Pancreas (tissue), 10 donors: ENCODE results near the gene SEMA5A. TPM values are rescaled to one million over a fixed set of nuclear protein-coding genes. Genes with fewer than 3 reads are reported as not detected.
A peak's percentile ranks its signal among the peaks of the same experiment; 100 is the strongest.

ENCODE experiments used
- ATAC-seq, 4 donors: fragments of 200-7000 bp; cut with Tn5 transposase; one replicate each; pipeline versions ENCODE4 v1.8.0 to v1.9.1; 2020; ENCODE audit warnings: mild to moderate bottlenecking in 4 of 4, moderate library complexity in 4 of 4
- DNase-seq, 6 donors: peaks; one replicate each; pipeline ENCODE4 v3.0.0-alpha.2; 2020
- FAIRE-seq: peaks from 2 replicates; lab custom pipeline; 2012; peaks lifted over from hg19 to GRCh38; lab: Jason Lieb, UNC
- H3K27ac ChIP-seq, 4 donors: fragments of 200-600 bp; sonication (generic); 1 replicate in 3 of 4; 2 replicates in 1 of 4; pipeline versions ENCODE4 v1.5.0 to v1.8.0; 2020
- H3K27me3 ChIP-seq, 4 donors: fragments of 200-600 bp; one replicate each; pipeline ENCODE4 v1.8.0; 2021
- H3K36me3 ChIP-seq, 3 donors: fragments of 200-600 bp; sonication (generic) in 1 of 3; one replicate each; pipeline versions ENCODE4 v1.5.0 to v1.8.0; 2020 to 2021
- H3K4me1 ChIP-seq, 3 donors: fragments of 200-600 bp; one replicate each; pipeline ENCODE4 v1.8.0; 2021
- H3K4me3 ChIP-seq, 4 donors: fragments of 200-600 bp; sonication (generic) in 2 of 4; one replicate each; pipeline versions ENCODE4 v1.5.0 to v1.8.0; 2020 to 2021
- H3K9me3 ChIP-seq, 4 donors: fragments of 200-600 bp; one replicate each; pipeline ENCODE4 v1.8.0; 2021
- WGBS, 2 donors: extraction: QIAGEN DNeasy Blood & Tissue Kit; methylation state at CpG; one replicate each; pipeline ENCODE4 v1.1.7; 2013; 5-methylcytosine and 5-hydroxymethylcytosine counted together
- intact Hi-C, 3 donors: fragments of 100-400 bp; cut with DNase I; formaldehyde crosslinking; loops; one replicate each; pipeline versions ENCODE4 v1.11.1 to v1.14.2; 2022
- polyA plus RNA-seq, 2 donors: library from polyadenylated mRNA; stranded (reverse); fragments of 200-250 nt; gene quantifications; one replicate each; pipeline ENCODE4 v1.2.3, GENCODE V29; 2013
- total RNA-seq, 6 donors: library from RNA; stranded (reverse); fragmentation: NEBNext Ultra II Directional in 4 of 6; extraction: Animal tissue kit (Norgen Biotek cat#: 25700) in 4 of 6; gene quantifications; one replicate each; pipeline versions ENCODE4 v1.2.1 to v1.2.4, GENCODE V29; 2021 to 2023
- TF ChIP-seq, protein P1 (sequence below), 4 donors: fragments of 200-600 bp; sonication (generic) in 3 of 4; IDR thresholded peaks; one replicate each; pipeline versions ENCODE4 v1.5.0 to v1.8.0; 2021; ENCODE audit warnings: antibody characterized with exemption in 4 of 4
- donor health status: healthy with polysubstance abuse.
- donor health status: DM: no; HTN: no; CAD: no; lungs with moderate emphysema.
- donor health status: DM: no; HTN: no; CAD: no.
- donor health status: control.
- donor health status: control.
- donor health status: Bipolar disorder and iron deficiency.
- donor health status: DM: yes; HTN: yes; CAD: no.
- donor health status: DM: no; HTN: no; CAD: no.
- donor health status: DM: no; HTN: no; CAD: no.
- donor health status: DM: yes; HTN: yes; CAD: no.

SEMA5A gene
- total and polyA plus RNA-seq, 8 donors: 0.91 to 14.0 (median 6.4) TPM

- Histone ChIP-seq H3K27ac (no peak overlapping the region), H3K27me3 (no peaks in the 10 kb centered on the region), H3K36me3 (no peaks in the 10 kb centered on the region), H3K4me3 (no peak overlapping the region), H3K9me3 (no peaks in the 10 kb centered on the region), H3K4me1 (no peaks in the 10 kb centered on the region)
- FAIRE-seq (no peak), DNase-seq (no peak), ATAC-seq (no peak)
- 80 to 87% methylated on average over 4 of the region's 4 CpGs for WGBS, 2 donors
- TF ChIP-seq, protein P1, sequence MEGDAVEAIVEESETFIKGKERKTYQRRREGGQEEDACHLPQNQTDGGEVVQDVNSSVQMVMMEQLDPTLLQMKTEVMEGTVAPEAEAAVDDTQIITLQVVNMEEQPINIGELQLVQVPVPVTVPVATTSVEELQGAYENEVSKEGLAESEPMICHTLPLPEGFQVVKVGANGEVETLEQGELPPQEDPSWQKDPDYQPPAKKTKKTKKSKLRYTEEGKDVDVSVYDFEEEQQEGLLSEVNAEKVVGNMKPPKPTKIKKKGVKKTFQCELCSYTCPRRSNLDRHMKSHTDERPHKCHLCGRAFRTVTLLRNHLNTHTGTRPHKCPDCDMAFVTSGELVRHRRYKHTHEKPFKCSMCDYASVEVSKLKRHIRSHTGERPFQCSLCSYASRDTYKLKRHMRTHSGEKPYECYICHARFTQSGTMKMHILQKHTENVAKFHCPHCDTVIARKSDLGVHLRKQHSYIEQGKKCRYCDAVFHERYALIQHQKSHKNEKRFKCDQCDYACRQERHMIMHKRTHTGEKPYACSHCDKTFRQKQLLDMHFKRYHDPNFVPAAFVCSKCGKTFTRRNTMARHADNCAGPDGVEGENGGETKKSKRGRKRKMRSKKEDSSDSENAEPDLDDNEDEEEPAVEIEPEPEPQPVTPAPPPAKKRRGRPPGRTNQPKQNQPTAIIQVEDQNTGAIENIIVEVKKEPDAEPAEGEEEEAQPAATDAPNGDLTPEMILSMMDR (IDR thresholded peaks at IDR 0.05): no peak
- intact Hi-C loops: no loop called here
Observed at GRCh38 chr5:9533096-9533495, 12.8 kb downstream of the SEMA5A start.

DNA sequence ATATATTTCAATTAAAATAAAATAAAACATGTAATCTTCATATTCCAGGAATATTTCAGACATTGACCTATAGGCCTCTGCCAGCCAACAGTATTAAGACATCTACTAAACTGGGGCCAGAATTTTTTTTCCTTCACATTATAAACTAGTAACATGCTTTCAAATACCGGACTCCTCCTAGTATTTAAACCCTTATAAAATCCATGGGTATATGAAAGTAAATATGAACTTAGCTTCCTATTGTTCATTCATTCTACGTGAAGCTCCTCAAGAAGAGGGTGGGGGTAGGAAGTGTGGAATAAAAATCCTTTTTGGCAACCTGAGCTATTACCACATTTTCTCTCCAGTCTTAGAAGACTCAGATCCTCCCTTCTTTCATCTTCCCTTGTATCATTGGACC, 16.4 kb downstream of the SEMA5A start:
- Histone ChIP-seq H3K9me3 (no peaks in the 10 kb centered on the region), H3K27me3 (no peaks in the 10 kb centered on the region), H3K4me3 (no peak overlapping the region), H3K36me3 (no peaks in the 10 kb centered on the region), H3K27ac (peak overlapping the region in 1 of 4 donors; percentile 45), H3K4me1 (no peaks in the 10 kb centered on the region)
- FAIRE-seq (no peak), DNase-seq (no peak), ATAC-seq (no peak)
- TF ChIP-seq, protein P1 (IDR thresholded peaks at IDR 0.05): no peak
- intact Hi-C loops: no loop called here
- WGBS, 2 donors: 93 to 95% methylated on average over 2 of the region's 2 CpGs

- DNase-seq (peak; percentile 66 to 76 (median 69)), ATAC-seq (peak; percentile 88 to 93 (median 90)), FAIRE-seq (no peak)
- TF ChIP-seq, protein P1 (IDR thresholded peaks at IDR 0.05): no peak
- Histone ChIP-seq H3K27me3 (no peaks in the 10 kb centered on the region), H3K4me3 (no peak overlapping the region), H3K4me1 (no peaks in the 10 kb centered on the region), H3K36me3 (no peaks in the 10 kb centered on the region), H3K9me3 (no peaks in the 10 kb centered on the region), H3K27ac (peak overlapping the region in 2 of 4 donors; percentile 45 to 59)
- intact Hi-C loops: no loop called here
- 31 to 47% methylated on average over 6 of the region's 6 CpGs for WGBS, 2 donors
Observed at GRCh38 chr5:9529041-9529480, 16.8 kb downstream of the SEMA5A start.

DNA sequence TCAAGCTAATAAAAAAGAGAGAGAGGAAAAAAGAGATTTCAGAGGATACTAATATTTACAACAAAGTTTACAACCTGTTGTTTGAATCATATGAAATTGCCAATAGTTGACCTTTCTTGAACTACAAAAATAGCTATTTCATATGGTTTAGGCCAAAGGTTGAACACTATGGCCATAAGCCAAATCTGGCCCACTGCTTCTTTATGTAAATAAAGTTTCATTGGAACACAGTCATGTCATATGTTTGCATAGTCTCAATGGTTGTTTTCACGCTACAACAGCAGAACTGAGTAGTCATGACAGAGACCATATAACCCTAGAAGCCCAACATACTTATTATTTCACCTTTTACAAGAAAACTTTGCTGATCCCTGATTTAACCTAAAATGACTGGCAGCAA, 20.9 kb downstream of the SEMA5A start:
- no peak for FAIRE-seq
- H3K9me3 ChIP-seq: no peaks in the 10 kb centered on the region
- no peaks in the 10 kb centered on the region for H3K4me1 ChIP-seq
- no peaks in the 10 kb centered on the region for H3K27me3 ChIP-seq
- H3K27ac ChIP-seq: no peak overlapping the region
- H3K36me3 ChIP-seq: no peaks in the 10 kb centered on the region
- DNase-seq: no peak
- TF ChIP-seq, protein P1 (IDR thresholded peaks at IDR 0.05): no peak
- 47 to 52% methylated on average over 1 of the region's 1 CpG for WGBS, 2 donors
- intact Hi-C loops: no loop called here
- ATAC-seq: peak in 2 of 4 donors; percentile 38 to 43
- H3K4me3 ChIP-seq: no peak overlapping the region

- intact Hi-C loops: no loop called here
- Histone ChIP-seq H3K27me3 (no peaks in the 10 kb centered on the region), H3K4me1 (no peaks in the 10 kb centered on the region), H3K9me3 (no peaks in the 10 kb centered on the region), H3K36me3 (no peaks in the 10 kb centered on the region), H3K4me3 (no peak overlapping the region), H3K27ac (no peak overlapping the region)
- FAIRE-seq (no peak), DNase-seq (no peak), ATAC-seq (peak in 3 of 4 donors; percentile 49 to 71 (median 65))
- TF ChIP-seq, protein P1 (IDR thresholded peaks at IDR 0.05): no peak
- 85 to 87% methylated on average over 7 of the region's 7 CpGs for whole genome bisulfite sequencing, 2 donors
Observed at GRCh38 chr5:9523090-9523823, 22.6 kb downstream of the SEMA5A start.
